ENCODE measurements around the gene RSRP1. TPM values are rescaled to one million over a fixed set of nuclear protein-coding genes. Genes with fewer than 3 reads are reported as not detected.
"Not testable (repeated sequence)": the region's sequence is repeated elsewhere in the genome, so short reads cannot be mapped to it uniquely, and the experiment has no call there.

RSRP1 gene
- total RNA-seq, 1 experiment from 2014 or later = 82.9 TPM

GRCh38 chr1:25277295-25277694 lies 30.0 kb upstream of the RSRP1 start:
- CTCF ChIA-PET; intact Hi-C loops (cut with micrococcal nuclease): not testable (repeated sequence)

GRCh38 chr1:25275648-25276047 lies 28.4 kb upstream of the RSRP1 start:
- ATAC-seq; H3K27ac ChIP-seq (ENCODE audit: low read depth, low read length); POLR2A ChIA-PET; intact Hi-C loops (cut with micrococcal nuclease); CTCF ChIA-PET; H3K9ac ChIP-seq (ENCODE audit: low read length); H3K4me1 ChIP-seq (ENCODE audit: control insufficient read depth in 1 of 2, insufficient read depth in 2 of 2, low read length in 2 of 2); H3K79me2 ChIP-seq (ENCODE audit: insufficient read depth, low read length); H3K27me3 ChIP-seq (ENCODE audit: insufficient read depth, low read length); H2AFZ ChIP-seq (ENCODE audit: low read depth, low read length, poor library complexity, severe bottlenecking); DNase-seq (ENCODE audit: low read depth, low spot score); H3K9me3 ChIP-seq (ENCODE audit: control insufficient read depth in 1 of 2, insufficient read depth in 1 of 2, low read depth in 1 of 2, low read length in 2 of 2); H3K4me3 ChIP-seq (replicated peaks in 1 of 2; ENCODE audit: low read depth in 1 of 2, low read length in 2 of 2); H4K20me1 ChIP-seq (ENCODE audit: insufficient read depth); H3K4me2 ChIP-seq (ENCODE audit: low read length); H3K36me3 ChIP-seq (ENCODE audit: control insufficient read depth in 1 of 2, insufficient read depth in 2 of 2, low read length in 2 of 2); RAD21 ChIA-PET (ENCODE audit: low non-redundant PET in 1 of 2, low total read pairs in 2 of 2, uncharacterized antibody in 2 of 2, unreplicated experiment in 2 of 2); H3K9me2 ChIP-seq (ENCODE audit: insufficient read depth); BruUV-seq (replicated peaks): not testable (repeated sequence)

More at GRCh38 chr1:25277295-25277694, 30.0 kb upstream of the RSRP1 start:
- H3K9ac ChIP-seq (ENCODE audit: low read length); H3K9me2 ChIP-seq (ENCODE audit: insufficient read depth); H3K36me3 ChIP-seq (ENCODE audit: control insufficient read depth in 1 of 2, insufficient read depth in 2 of 2, low read length in 2 of 2); RAD21 ChIA-PET (ENCODE audit: low non-redundant PET in 1 of 2, low total read pairs in 2 of 2, uncharacterized antibody in 2 of 2, unreplicated experiment in 2 of 2); H3K27ac ChIP-seq (ENCODE audit: low read depth, low read length); BruUV-seq (replicated peaks); ATAC-seq; H3K9me3 ChIP-seq (ENCODE audit: control insufficient read depth in 1 of 2, insufficient read depth in 1 of 2, low read depth in 1 of 2, low read length in 2 of 2); DNase-seq (ENCODE audit: low read depth, low spot score); H2AFZ ChIP-seq (ENCODE audit: low read depth, low read length, poor library complexity, severe bottlenecking); H3K79me2 ChIP-seq (ENCODE audit: insufficient read depth, low read length); H3K27me3 ChIP-seq (ENCODE audit: insufficient read depth, low read length); H4K20me1 ChIP-seq (ENCODE audit: insufficient read depth); H3K4me3 ChIP-seq (replicated peaks in 1 of 2; ENCODE audit: low read depth in 1 of 2, low read length in 2 of 2); POLR2A ChIA-PET; H3K4me2 ChIP-seq (ENCODE audit: low read length); H3K4me1 ChIP-seq (ENCODE audit: control insufficient read depth in 1 of 2, insufficient read depth in 2 of 2, low read length in 2 of 2): not testable (repeated sequence)

- ATAC-seq; POLR2A ChIA-PET; H2AFZ ChIP-seq (ENCODE audit: low read depth, low read length, poor library complexity, severe bottlenecking); H3K27me3 ChIP-seq (ENCODE audit: insufficient read depth, low read length); CTCF ChIA-PET; H3K4me2 ChIP-seq (ENCODE audit: low read length); RAD21 ChIA-PET (ENCODE audit: low non-redundant PET in 1 of 2, low total read pairs in 2 of 2, uncharacterized antibody in 2 of 2, unreplicated experiment in 2 of 2); intact Hi-C loops (cut with micrococcal nuclease); H3K9ac ChIP-seq (ENCODE audit: low read length); H3K9me2 ChIP-seq (ENCODE audit: insufficient read depth); H3K9me3 ChIP-seq (ENCODE audit: control insufficient read depth in 1 of 2, insufficient read depth in 1 of 2, low read depth in 1 of 2, low read length in 2 of 2); DNase-seq (ENCODE audit: low read depth, low spot score); H3K27ac ChIP-seq (ENCODE audit: low read depth, low read length); BruUV-seq (replicated peaks); H3K36me3 ChIP-seq (ENCODE audit: control insufficient read depth in 1 of 2, insufficient read depth in 2 of 2, low read length in 2 of 2); H3K4me1 ChIP-seq (ENCODE audit: control insufficient read depth in 1 of 2, insufficient read depth in 2 of 2, low read length in 2 of 2); H4K20me1 ChIP-seq (ENCODE audit: insufficient read depth); H3K4me3 ChIP-seq (replicated peaks in 1 of 2; ENCODE audit: low read depth in 1 of 2, low read length in 2 of 2); H3K79me2 ChIP-seq (ENCODE audit: insufficient read depth, low read length): not testable (repeated sequence)
Measured at GRCh38 chr1:25272238-25272637, 25.0 kb upstream of the RSRP1 start, which contains the start of gene RHD. Gene RHD (plus strand): TSS chr1:25272509. CDS start chr1:25272548, 39 bp downstream.

GRCh38 chr1:25268143-25268760 lies 21.0 kb upstream of the RSRP1 start:
- H3K9me2 ChIP-seq (ENCODE audit: insufficient read depth); H3K36me3 ChIP-seq (ENCODE audit: control insufficient read depth in 1 of 2, insufficient read depth in 2 of 2, low read length in 2 of 2); POLR2A ChIA-PET; intact Hi-C loops (cut with micrococcal nuclease); H3K27me3 ChIP-seq (ENCODE audit: insufficient read depth, low read length); DNase-seq (ENCODE audit: low read depth, low spot score); H3K9me3 ChIP-seq (ENCODE audit: control insufficient read depth in 1 of 2, insufficient read depth in 1 of 2, low read depth in 1 of 2, low read length in 2 of 2); H3K9ac ChIP-seq (ENCODE audit: low read length); H2AFZ ChIP-seq (ENCODE audit: low read depth, low read length, poor library complexity, severe bottlenecking); CTCF ChIA-PET; BruUV-seq (replicated peaks); H4K20me1 ChIP-seq (ENCODE audit: insufficient read depth); RAD21 ChIA-PET (ENCODE audit: low non-redundant PET in 1 of 2, low total read pairs in 2 of 2, uncharacterized antibody in 2 of 2, unreplicated experiment in 2 of 2); H3K79me2 ChIP-seq (ENCODE audit: insufficient read depth, low read length); H3K27ac ChIP-seq (ENCODE audit: low read depth, low read length); H3K4me1 ChIP-seq (ENCODE audit: control insufficient read depth in 1 of 2, insufficient read depth in 2 of 2, low read length in 2 of 2): not testable (repeated sequence)
- peak overlapping the region; percentile 63 for H3K4me2 ChIP-seq (ENCODE audit: low read length)
- peak; percentile 8; the same call in 1 of the 2 replicates for ATAC-seq
- peak overlapping the region; percentile 38 to 43 for H3K4me3 ChIP-seq (replicated peaks in 1 of 2; ENCODE audit: low read depth in 1 of 2, low read length in 2 of 2)
